SK-N-SH treated with all-trans-retinoic acid at 6 μM for 48 hours (cell line): Measurements from ENCODE around the gene RAP1A.

Experiments used
- ATAC-seq: fragments of 200-7000 bp; cut with Tn5 transposase; 3 replicates; pipeline ENCODE4 v1.9.1; 2020; ENCODE audit warnings: mild to moderate bottlenecking, moderate library complexity
- ARNTL ChIP-seq: fragments of 450-650 bp; formaldehyde crosslinking; IDR thresholded peaks from 2 replicates; pipeline ENCODE4 v1.5.0; 2020; ENCODE audit warnings: low read depth, mild to moderate bottlenecking, moderate library complexity, borderline replicate concordance
- BACH2 ChIP-seq: fragments of 250-450 bp; sonication (Bioruptor Pico); IDR thresholded peaks from 2 replicates; pipeline ENCODE4 v1.9.0; 2021; ENCODE audit warnings: mild to moderate bottlenecking, borderline replicate concordance
- CSDC2 ChIP-seq: fragments of 250-450 bp; sonication (Bioruptor Pico); IDR thresholded peaks from 2 replicates; pipeline ENCODE4 v1.5.0; 2020; ENCODE audit warnings: mild to moderate bottlenecking, moderate library complexity
- ESRRG ChIP-seq: fragments of 250-450 bp; sonication (Bioruptor Pico); IDR thresholded peaks from 2 replicates; pipeline ENCODE4 v1.6.1; 2021; ENCODE audit warnings: mild to moderate bottlenecking
- GLIS3 ChIP-seq: fragments of 250-450 bp; sonication (Bioruptor Pico); IDR thresholded peaks from 2 replicates; pipeline ENCODE4 v1.5.0; 2020; ENCODE audit warnings: mild to moderate bottlenecking, moderate library complexity
- ISL1 ChIP-seq: fragments of 250-450 bp; sonication (Bioruptor Pico); IDR thresholded peaks from 2 replicates; pipeline ENCODE4 v2.1.2; 2022; ENCODE audit warnings: mild to moderate bottlenecking, moderate library complexity
- OSR1 ChIP-seq: fragments of 250-450 bp; sonication (Bioruptor Pico); IDR thresholded peaks from 2 replicates; pipeline ENCODE4 v1.8.0; 2022; ENCODE audit warnings: moderate library complexity, mild to moderate bottlenecking, inconsistent platforms
- PPARA ChIP-seq: fragments of 250-450 bp; sonication (Bioruptor Pico); IDR thresholded peaks from 2 replicates; pipeline ENCODE4 v1.5.0; 2020; ENCODE audit warnings: mild to moderate bottlenecking, borderline replicate concordance
- RARB ChIP-seq: fragments of 250-450 bp; sonication (Bioruptor Pico); IDR thresholded peaks from 2 replicates; pipeline ENCODE4 v1.8.0; 2021; ENCODE audit warnings: mild to moderate bottlenecking, moderate library complexity
- TCF4 ChIP-seq: fragments of 250-450 bp; sonication (Bioruptor Pico); IDR thresholded peaks from 2 replicates; pipeline ENCODE4 v1.8.0; 2021; ENCODE audit warnings: mild to moderate bottlenecking, moderate library complexity, borderline replicate concordance
- TOX ChIP-seq: fragments of 250-450 bp; sonication (Bioruptor Pico); IDR thresholded peaks from 2 replicates; pipeline ENCODE4 v1.8.0; 2021; ENCODE audit warnings: mild to moderate bottlenecking, moderate library complexity, borderline replicate concordance
- ZC3H10 ChIP-seq: fragments of 250-450 bp; sonication (Bioruptor Pico); IDR thresholded peaks from 2 replicates; pipeline ENCODE4 v1.5.1; 2021; ENCODE audit warnings: mild to moderate bottlenecking, moderate library complexity
- ZFP3 ChIP-seq: fragments of 250-450 bp; sonication (Bioruptor Pico); IDR thresholded peaks from 2 replicates; pipeline ENCODE4 v1.5.0; 2020; ENCODE audit warnings: mild to moderate bottlenecking, moderate library complexity
- ZFP30 ChIP-seq: fragments of 450-650 bp; formaldehyde crosslinking; IDR thresholded peaks from 2 replicates; pipeline ENCODE4 v1.5.0; 2022; ENCODE audit warnings: mild to moderate bottlenecking, moderate library complexity
- ZNF70 ChIP-seq: fragments of 450-650 bp; formaldehyde crosslinking; IDR thresholded peaks from 2 replicates; pipeline ENCODE4 v1.5.0; 2020; ENCODE audit warnings: mild to moderate bottlenecking, moderate library complexity
- ZNF8 ChIP-seq: fragments of 450-650 bp; formaldehyde crosslinking; IDR thresholded peaks from 2 replicates; pipeline ENCODE4 v1.5.0; 2020; ENCODE audit warnings: mild to moderate bottlenecking, moderate library complexity
- TF ChIP-seq, protein P1 (sequence below): fragments of 250-450 bp; sonication (Bioruptor Pico); IDR thresholded peaks from 2 replicates; pipeline ENCODE4 v1.8.0; 2021; ENCODE audit warnings: low read depth, mild to moderate bottlenecking, moderate library complexity, borderline replicate concordance
- TF ChIP-seq, protein P2 (sequence below): fragments of 250-450 bp; sonication (Bioruptor Pico); IDR thresholded peaks from 2 replicates; pipeline ENCODE4 v1.5.1; 2020; ENCODE audit warnings: low read depth, mild to moderate bottlenecking, moderate library complexity
- TF ChIP-seq, protein P3 (sequence below): fragments of 250-450 bp; sonication (Bioruptor Pico); IDR thresholded peaks from 2 replicates; pipeline ENCODE4 v1.5.1; 2021; ENCODE audit warnings: mild to moderate bottlenecking, moderate library complexity

Gene RAP1A

DNA sequence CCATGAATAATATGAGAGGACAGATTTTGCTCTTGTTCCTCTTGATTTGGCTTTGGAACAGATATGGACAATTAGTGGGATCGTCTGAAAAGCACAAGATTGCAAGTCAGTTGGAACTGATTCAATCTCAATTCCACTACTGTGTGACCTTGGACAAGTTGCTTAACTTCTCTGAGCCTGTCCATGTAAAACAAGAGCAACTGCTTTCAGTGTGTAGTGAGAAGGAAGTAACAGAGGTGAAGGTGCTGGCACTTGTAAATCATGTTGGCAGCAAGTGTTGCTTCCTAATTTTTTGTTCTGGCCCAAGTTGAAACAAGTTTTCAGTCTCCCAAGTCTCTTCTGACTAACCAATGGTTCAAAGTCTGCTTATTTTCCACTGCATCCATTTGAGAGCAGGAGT lies 104.3 kb downstream of the RAP1A start:
- TF ChIP-seq ZNF70 (no peak), ARNTL (CRISPR knock-in tag) (no peak)
- no peak for ATAC-seq

DNA sequence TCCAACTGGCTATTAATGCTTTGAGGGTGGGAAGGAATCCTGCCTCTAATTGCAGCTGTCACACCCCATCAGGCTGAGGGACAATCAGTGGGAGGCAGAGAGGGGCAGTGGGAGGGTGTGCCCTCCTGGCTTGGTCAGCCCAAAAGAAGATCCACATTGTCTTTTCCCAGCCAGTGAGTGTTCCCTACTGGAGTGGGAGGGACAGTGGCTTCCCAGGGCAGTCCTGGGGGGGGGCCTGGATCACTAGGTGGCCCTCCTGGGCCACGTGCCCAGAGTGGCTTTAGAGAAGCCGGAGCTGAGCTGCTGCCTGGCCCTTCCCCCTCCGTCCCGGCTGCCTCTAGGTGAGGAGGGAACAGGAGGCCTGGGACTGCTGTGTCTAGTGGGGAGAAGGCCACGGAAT lies 105.6 kb downstream of the RAP1A start:
- TF ChIP-seq ZNF8 (CRISPR knock-in tag) (no peak), ZC3H10 (CRISPR knock-in tag) (no peak), ISL1 (CRISPR knock-in tag) (no peak), TCF4 (CRISPR knock-in tag) (no peak), RARB (CRISPR knock-in tag) (no peak), TOX (CRISPR knock-in tag) (no peak), CSDC2 (CRISPR knock-in tag) (no peak), ZFP30 (CRISPR knock-in tag) (no peak)
- ATAC-seq, result no peak

DNA sequence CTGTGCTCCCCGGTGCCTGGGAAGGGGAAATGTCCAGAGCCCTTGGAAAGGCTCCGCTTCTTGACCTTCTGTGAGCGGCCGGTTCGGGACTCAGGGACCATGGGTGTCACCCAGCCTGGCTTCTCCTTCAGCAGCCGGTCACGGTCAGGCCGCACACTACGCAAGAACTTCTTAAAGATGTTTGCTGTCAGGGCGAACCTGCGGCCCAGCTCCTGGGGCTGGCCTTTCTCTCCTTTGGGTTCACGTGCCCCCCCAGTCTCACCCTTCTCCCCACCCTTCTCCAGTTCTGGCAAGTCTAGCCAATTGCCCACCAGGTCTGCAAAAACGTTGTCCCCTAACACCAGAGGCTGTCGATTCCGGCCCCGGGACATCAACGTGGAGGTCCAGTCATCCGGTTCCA lies 107.5 kb downstream of the RAP1A start:
- TF ChIP-seq PPARA (CRISPR knock-in tag) (no peak), GLIS3 (CRISPR knock-in tag) (no peak), ESRRG (CRISPR knock-in tag) (no peak), OSR1 (CRISPR knock-in tag) (no peak), RARB (CRISPR knock-in tag) (no peak), TOX (CRISPR knock-in tag) (no peak), TCF4 (CRISPR knock-in tag) (no peak), ISL1 (CRISPR knock-in tag) (no peak), CSDC2 (CRISPR knock-in tag) (no peak), ZFP3 (CRISPR knock-in tag) (no peak), BACH2 (no peak), ZFP30 (CRISPR knock-in tag) (no peak), ZC3H10 (CRISPR knock-in tag) (no peak)
- TF ChIP-seq, protein P1, sequence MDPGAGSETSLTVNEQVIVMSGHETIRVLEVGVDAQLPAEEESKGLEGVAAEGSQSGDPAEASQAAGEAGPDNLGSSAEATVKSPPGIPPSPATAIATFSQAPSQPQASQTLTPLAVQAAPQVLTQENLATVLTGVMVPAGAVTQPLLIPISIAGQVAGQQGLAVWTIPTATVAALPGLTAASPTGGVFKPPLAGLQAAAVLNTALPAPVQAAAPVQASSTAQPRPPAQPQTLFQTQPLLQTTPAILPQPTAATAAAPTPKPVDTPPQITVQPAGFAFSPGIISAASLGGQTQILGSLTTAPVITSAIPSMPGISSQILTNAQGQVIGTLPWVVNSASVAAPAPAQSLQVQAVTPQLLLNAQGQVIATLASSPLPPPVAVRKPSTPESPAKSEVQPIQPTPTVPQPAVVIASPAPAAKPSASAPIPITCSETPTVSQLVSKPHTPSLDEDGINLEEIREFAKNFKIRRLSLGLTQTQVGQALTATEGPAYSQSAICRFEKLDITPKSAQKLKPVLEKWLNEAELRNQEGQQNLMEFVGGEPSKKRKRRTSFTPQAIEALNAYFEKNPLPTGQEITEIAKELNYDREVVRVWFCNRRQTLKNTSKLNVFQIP (CRISPR knock-in tag), result no peak
- TF ChIP-seq, protein P2, sequence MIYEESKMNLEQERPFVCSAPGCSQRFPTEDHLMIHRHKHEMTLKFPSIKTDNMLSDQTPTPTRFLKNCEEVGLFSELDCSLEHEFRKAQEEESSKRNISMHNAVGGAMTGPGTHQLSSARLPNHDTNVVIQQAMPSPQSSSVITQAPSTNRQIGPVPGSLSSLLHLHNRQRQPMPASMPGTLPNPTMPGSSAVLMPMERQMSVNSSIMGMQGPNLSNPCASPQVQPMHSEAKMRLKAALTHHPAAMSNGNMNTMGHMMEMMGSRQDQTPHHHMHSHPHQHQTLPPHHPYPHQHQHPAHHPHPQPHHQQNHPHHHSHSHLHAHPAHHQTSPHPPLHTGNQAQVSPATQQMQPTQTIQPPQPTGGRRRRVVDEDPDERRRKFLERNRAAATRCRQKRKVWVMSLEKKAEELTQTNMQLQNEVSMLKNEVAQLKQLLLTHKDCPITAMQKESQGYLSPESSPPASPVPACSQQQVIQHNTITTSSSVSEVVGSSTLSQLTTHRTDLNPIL (CRISPR knock-in tag), result no peak
- no peak for ATAC-seq

DNA sequence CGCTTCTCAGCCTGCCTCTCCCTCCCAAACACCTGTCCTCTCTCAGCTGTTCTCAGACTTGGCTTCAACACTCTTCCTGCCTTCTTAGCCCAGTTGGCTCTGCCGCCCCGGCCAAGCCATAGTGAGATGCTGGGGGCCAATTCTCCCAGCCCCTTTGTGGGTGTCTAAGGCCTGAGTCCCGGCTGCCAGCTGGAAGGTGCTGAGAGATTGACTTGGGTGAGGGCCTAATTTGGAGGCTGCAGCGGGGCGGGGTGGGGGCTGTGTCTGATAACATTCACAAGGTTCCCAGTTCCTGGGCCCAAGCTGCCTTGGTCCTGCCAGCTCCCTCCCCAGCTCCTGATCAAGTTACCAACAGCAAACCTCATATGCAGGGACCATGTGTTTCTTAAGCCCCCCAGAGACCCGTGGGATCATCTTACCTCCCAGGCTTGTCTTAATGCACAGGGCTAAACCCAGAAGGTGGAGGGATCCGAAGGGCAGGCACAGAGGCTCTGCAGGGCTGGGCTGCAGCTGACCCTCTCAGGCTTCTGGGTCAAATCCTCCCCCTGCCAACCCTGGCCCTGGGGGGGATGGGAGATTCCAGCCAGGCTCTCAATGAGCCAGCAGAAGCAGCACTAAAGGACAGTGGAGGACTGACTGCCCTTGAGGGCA lies 109.8 kb downstream of the RAP1A start:
- ATAC-seq, result no peak
- TF ChIP-seq CSDC2 (CRISPR knock-in tag) (no peak), ESRRG (CRISPR knock-in tag) (no peak), OSR1 (CRISPR knock-in tag) (no peak), ZFP30 (CRISPR knock-in tag) (no peak), ARNTL (CRISPR knock-in tag) (no peak), ISL1 (CRISPR knock-in tag) (no peak), BACH2 (no peak), ZFP3 (CRISPR knock-in tag) (no peak), GLIS3 (CRISPR knock-in tag) (no peak), ZNF8 (CRISPR knock-in tag) (no peak), ZC3H10 (CRISPR knock-in tag) (no peak)
- TF ChIP-seq, protein P1 (CRISPR knock-in tag), result no peak
- TF ChIP-seq, protein P3, sequence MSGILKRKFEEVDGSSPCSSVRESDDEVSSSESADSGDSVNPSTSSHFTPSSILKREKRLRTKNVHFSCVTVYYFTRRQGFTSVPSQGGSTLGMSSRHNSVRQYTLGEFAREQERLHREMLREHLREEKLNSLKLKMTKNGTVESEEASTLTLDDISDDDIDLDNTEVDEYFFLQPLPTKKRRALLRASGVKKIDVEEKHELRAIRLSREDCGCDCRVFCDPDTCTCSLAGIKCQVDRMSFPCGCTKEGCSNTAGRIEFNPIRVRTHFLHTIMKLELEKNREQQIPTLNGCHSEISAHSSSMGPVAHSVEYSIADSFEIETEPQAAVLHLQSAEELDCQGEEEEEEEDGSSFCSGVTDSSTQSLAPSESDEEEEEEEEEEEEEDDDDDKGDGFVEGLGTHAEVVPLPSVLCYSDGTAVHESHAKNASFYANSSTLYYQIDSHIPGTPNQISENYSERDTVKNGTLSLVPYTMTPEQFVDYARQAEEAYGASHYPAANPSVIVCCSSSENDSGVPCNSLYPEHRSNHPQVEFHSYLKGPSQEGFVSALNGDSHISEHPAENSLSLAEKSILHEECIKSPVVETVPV, result no peak
